ENCODE results near the gene SNX8. TPM values are rescaled to one million over a fixed set of nuclear protein-coding genes. Genes with fewer than 3 reads are reported as not detected.
A peak's percentile ranks its signal among the peaks of the same experiment; 100 is the strongest.

Gene SNX8
- total RNA-seq, 1 donor from 2014 or later: 13.1 TPM

GRCh38 chr7:2245883-2246675 lies 68.2 kb downstream of the SNX8 start:
- no peak for DNase-seq (ENCODE audit: low read depth, low spot score)

GRCh38 chr7:2244404-2244995 lies 69.7 kb downstream of the SNX8 start:
- no peak for DNase-seq (ENCODE audit: low read depth, low spot score)

GRCh38 chr7:2243458-2243857 lies 70.8 kb downstream of the SNX8 start:
- DNase-seq (ENCODE audit: low read depth, low spot score): no peak

- no peak for DNase-seq (ENCODE audit: low read depth, low spot score)
Measured at GRCh38 chr7:2242541-2243429, 71.5 kb downstream of the SNX8 start.

GRCh38 chr7:2241580-2242540 lies 72.4 kb downstream of the SNX8 start, which contains the start of the genes MRM2 and NUDT1:
TSS of gene MRM2 (minus strand) at chr7:2242205. CDS start at chr7:2242169, 36 bp downstream.
TSS of gene NUDT1 (plus strand) at chr7:2242226. CDS start at chr7:2244575, 2,349 bp downstream.
- no peak for DNase-seq (ENCODE audit: low read depth, low spot score)

GRCh38 chr7:2239242-2239641 lies 75.0 kb downstream of the SNX8 start:
- no peak for DNase-seq (ENCODE audit: low read depth, low spot score)

- no peak for DNase-seq (ENCODE audit: low read depth, low spot score)
Measured at GRCh38 chr7:2237109-2237602, 77.1 kb downstream of the SNX8 start.

GRCh38 chr7:2233926-2234325 lies 80.3 kb downstream of the SNX8 start:
- DNase-seq (ENCODE audit: low read depth, low spot score): no peak

- peak; percentile 51 for DNase-seq (ENCODE audit: low read depth, low spot score)
Measured at GRCh38 chr7:2232766-2233520, 81.3 kb downstream of the SNX8 start, which contains the start of gene MAD1L1. TSS of gene MAD1L1 (minus strand) at chr7:2232945. CDS start at chr7:2230133, 2,812 bp downstream.

- DNase-seq (ENCODE audit: low read depth, low spot score): no peak
Measured at GRCh38 chr7:2231992-2232765, 82.1 kb downstream of the SNX8 start.

- DNase-seq (ENCODE audit: low read depth, low spot score): no peak
Measured at GRCh38 chr7:2230882-2231281, 83.4 kb downstream of the SNX8 start.

- no peak for DNase-seq (ENCODE audit: low read depth, low spot score)
Measured at GRCh38 chr7:2230226-2230625, 84.0 kb downstream of the SNX8 start.

- no peak for DNase-seq (ENCODE audit: low read depth, low spot score)
Measured at GRCh38 chr7:2229467-2229866, 84.8 kb downstream of the SNX8 start.

- DNase-seq (ENCODE audit: low read depth, low spot score): no peak
Measured at GRCh38 chr7:2228921-2229320, 85.3 kb downstream of the SNX8 start.

- no peak for DNase-seq (ENCODE audit: low read depth, low spot score)
Measured at GRCh38 chr7:2227699-2228098, 86.5 kb downstream of the SNX8 start.

GRCh38 chr7:2225830-2226229 lies 88.4 kb downstream of the SNX8 start:
- no peak for DNase-seq (ENCODE audit: low read depth, low spot score)

- no peak for DNase-seq (ENCODE audit: low read depth, low spot score)
Measured at GRCh38 chr7:2225336-2225735, 88.9 kb downstream of the SNX8 start.

- DNase-seq (ENCODE audit: low read depth, low spot score): no peak
Measured at GRCh38 chr7:2224934-2225333, 89.3 kb downstream of the SNX8 start.

- DNase-seq (ENCODE audit: low read depth, low spot score): no peak
Measured at GRCh38 chr7:2224491-2224928, 89.7 kb downstream of the SNX8 start.

Measured in pulmonary artery endothelial cell (primary cell).